HepG2 (cell line): ENCODE results near the gene MACROD2. TPM values are rescaled to one million over a fixed set of nuclear protein-coding genes. Genes with fewer than 3 reads are reported as not detected.
A peak's percentile ranks its signal among the peaks of the same experiment; 100 is the strongest.

Source experiments
- HOXA9 ChIP-seq: sonication (generic); formaldehyde crosslinking; IDR thresholded peaks from 2 replicates; pipeline ENCODE4 v1.8.1; 2022; ENCODE audit warnings: missing genetic modification reagents, mild to moderate bottlenecking, moderate library complexity, borderline replicate concordance
- PITX1 ChIP-seq: sonication (generic); formaldehyde crosslinking; IDR thresholded peaks from 2 replicates; pipeline ENCODE4 v1.5.1; 2020; ENCODE audit warnings: mild to moderate bottlenecking, missing genetic modification reagents
- PLRG1 ChIP-seq: fragments of 450-650 bp; conservative IDR thresholded peaks from 2 replicates; pipeline ENCODE4 v1.6.1; 2016
- RAD51 ChIP-seq: fragments of 450-650 bp; IDR thresholded peaks from 2 replicates; pipeline ENCODE4 v1.6.1; 2016; ENCODE audit warnings: borderline replicate concordance
- SMARCC2 ChIP-seq: fragments of 450-650 bp; IDR thresholded peaks from 2 replicates; pipeline ENCODE4 v1.6.1; 2017; ENCODE audit warnings: antibody characterized with exemption, mild to moderate bottlenecking
- THRA ChIP-seq: sonication (generic); formaldehyde crosslinking; IDR thresholded peaks from 2 replicates; pipeline ENCODE4 v1.4.0; 2020; ENCODE audit warnings: missing genetic modification reagents, borderline replicate concordance
- TMF1 ChIP-seq: sonication (generic); formaldehyde crosslinking; IDR thresholded peaks from 2 replicates; pipeline ENCODE4 v1.8.1; 2022; ENCODE audit warnings: low read depth, missing genetic modification reagents
- ZBTB26 ChIP-seq: IDR thresholded peaks from 2 replicates; pipeline ENCODE4 v1.6.1; 2016; ENCODE audit warnings: missing compliant biosample characterization, missing genetic modification reagents, borderline replicate concordance
- ZBTB42 ChIP-seq: sonication (generic); formaldehyde crosslinking; IDR thresholded peaks from 2 replicates; pipeline ENCODE4 v1.5.0; 2020; ENCODE audit warnings: mild to moderate bottlenecking, missing genetic modification reagents
- ZMYM3 ChIP-seq: sonication (generic); formaldehyde crosslinking; IDR thresholded peaks from 2 replicates; pipeline ENCODE4 v1.5.1; 2020; ENCODE audit warnings: mild to moderate bottlenecking, missing genetic modification reagents
- ZNF138 ChIP-seq: sonication (generic); formaldehyde crosslinking; IDR thresholded peaks from 2 replicates; pipeline ENCODE4 v1.5.0; 2020; ENCODE audit warnings: mild to moderate bottlenecking, low read depth, missing genetic modification reagents
- ZNF224 ChIP-seq: sonication (generic); formaldehyde crosslinking; IDR thresholded peaks from 2 replicates; pipeline ENCODE4 v1.5.0; 2020; ENCODE audit warnings: mild to moderate bottlenecking, missing genetic modification reagents
- ZNF230 ChIP-seq: sonication (generic); formaldehyde crosslinking; IDR thresholded peaks from 2 replicates; pipeline ENCODE4 v1.4.0; 2020; ENCODE audit warnings: mild to moderate bottlenecking, missing genetic modification reagents
- ZNF3 ChIP-seq: IDR thresholded peaks from 2 replicates; pipeline ENCODE4 v1.7.0; 2017; ENCODE audit warnings: inconsistent platforms
- ZNF451 ChIP-seq: sonication (generic); formaldehyde crosslinking; IDR thresholded peaks from 2 replicates; pipeline ENCODE4 v1.5.0; 2020; ENCODE audit warnings: mild to moderate bottlenecking, missing genetic modification reagents
- ZNF503 ChIP-seq: sonication (generic); formaldehyde crosslinking; IDR thresholded peaks from 2 replicates; pipeline ENCODE4 v1.4.0; 2020; ENCODE audit warnings: missing genetic modification reagents
- ZNF709 ChIP-seq: sonication (generic); formaldehyde crosslinking; IDR thresholded peaks from 2 replicates; pipeline ENCODE4 v1.5.0; 2020; ENCODE audit warnings: mild to moderate bottlenecking, missing genetic modification reagents
- polyA plus RNA-seq, 8 experiments: library from polyadenylated mRNA; depleted of rRNA in 3 of 8; stranded (reverse) in 7 of 8; unstranded in 1 of 8; fragments of >200 nt; fragmentation: Illumina TruSeq in 4 of 8; extraction: Trizol in 4 of 8; gene quantifications; 2 replicates each; pipeline versions ENCODE4 v1.2.1 to v1.2.3, GENCODE V29; 2011 to 2016; ENCODE audit warnings: low read depth in 4 of 8, missing spikeins in 1 of 8, mixed read lengths in 1 of 8; ENCODE audit not compliant: insufficient read depth in 1 of 8
- total RNA-seq, 5 experiments: library from RNA; depleted of rRNA; stranded (reverse); fragments of >200 nt; fragmentation: Illumina TruSeq; extraction: Trizol; gene quantifications; 2 replicates each; pipeline ENCODE4 v1.2.3, GENCODE V29; 2016; ENCODE audit warnings: low read depth in 1 of 5
- TF ChIP-seq, protein P1 (sequence below): sonication (generic); formaldehyde crosslinking; IDR thresholded peaks from 2 replicates; pipeline ENCODE4 v1.4.0; 2020; ENCODE audit warnings: mild to moderate bottlenecking, missing genetic modification reagents

Gene MACROD2
- total and polyA plus RNA-seq, 2 of the 13 experiments (the other 11 are each of a cell fraction or from before 2014, with no cell fraction given) = 0.13 to 0.51 TPM

DNA sequence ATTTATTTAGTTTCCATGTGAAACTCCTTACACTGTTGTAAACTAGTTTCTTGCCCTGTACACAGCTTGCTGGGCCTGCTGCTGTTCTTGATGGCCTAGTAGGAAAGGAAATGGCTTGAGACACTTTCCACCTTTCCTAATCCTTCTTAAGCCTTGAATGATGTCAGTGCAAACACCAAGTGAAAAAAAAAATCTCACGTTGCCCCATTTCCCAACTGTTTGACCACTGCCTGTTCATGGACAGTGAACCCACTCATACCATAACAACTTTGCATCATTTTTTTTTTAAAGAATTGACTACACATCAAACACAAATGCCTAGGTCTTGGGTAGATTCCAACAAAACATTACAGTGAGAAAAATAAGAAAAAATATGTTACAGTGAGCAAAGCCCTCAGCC is 995.7 kb downstream of the MACROD2 start (continued):
- TF ChIP-seq, protein P1, sequence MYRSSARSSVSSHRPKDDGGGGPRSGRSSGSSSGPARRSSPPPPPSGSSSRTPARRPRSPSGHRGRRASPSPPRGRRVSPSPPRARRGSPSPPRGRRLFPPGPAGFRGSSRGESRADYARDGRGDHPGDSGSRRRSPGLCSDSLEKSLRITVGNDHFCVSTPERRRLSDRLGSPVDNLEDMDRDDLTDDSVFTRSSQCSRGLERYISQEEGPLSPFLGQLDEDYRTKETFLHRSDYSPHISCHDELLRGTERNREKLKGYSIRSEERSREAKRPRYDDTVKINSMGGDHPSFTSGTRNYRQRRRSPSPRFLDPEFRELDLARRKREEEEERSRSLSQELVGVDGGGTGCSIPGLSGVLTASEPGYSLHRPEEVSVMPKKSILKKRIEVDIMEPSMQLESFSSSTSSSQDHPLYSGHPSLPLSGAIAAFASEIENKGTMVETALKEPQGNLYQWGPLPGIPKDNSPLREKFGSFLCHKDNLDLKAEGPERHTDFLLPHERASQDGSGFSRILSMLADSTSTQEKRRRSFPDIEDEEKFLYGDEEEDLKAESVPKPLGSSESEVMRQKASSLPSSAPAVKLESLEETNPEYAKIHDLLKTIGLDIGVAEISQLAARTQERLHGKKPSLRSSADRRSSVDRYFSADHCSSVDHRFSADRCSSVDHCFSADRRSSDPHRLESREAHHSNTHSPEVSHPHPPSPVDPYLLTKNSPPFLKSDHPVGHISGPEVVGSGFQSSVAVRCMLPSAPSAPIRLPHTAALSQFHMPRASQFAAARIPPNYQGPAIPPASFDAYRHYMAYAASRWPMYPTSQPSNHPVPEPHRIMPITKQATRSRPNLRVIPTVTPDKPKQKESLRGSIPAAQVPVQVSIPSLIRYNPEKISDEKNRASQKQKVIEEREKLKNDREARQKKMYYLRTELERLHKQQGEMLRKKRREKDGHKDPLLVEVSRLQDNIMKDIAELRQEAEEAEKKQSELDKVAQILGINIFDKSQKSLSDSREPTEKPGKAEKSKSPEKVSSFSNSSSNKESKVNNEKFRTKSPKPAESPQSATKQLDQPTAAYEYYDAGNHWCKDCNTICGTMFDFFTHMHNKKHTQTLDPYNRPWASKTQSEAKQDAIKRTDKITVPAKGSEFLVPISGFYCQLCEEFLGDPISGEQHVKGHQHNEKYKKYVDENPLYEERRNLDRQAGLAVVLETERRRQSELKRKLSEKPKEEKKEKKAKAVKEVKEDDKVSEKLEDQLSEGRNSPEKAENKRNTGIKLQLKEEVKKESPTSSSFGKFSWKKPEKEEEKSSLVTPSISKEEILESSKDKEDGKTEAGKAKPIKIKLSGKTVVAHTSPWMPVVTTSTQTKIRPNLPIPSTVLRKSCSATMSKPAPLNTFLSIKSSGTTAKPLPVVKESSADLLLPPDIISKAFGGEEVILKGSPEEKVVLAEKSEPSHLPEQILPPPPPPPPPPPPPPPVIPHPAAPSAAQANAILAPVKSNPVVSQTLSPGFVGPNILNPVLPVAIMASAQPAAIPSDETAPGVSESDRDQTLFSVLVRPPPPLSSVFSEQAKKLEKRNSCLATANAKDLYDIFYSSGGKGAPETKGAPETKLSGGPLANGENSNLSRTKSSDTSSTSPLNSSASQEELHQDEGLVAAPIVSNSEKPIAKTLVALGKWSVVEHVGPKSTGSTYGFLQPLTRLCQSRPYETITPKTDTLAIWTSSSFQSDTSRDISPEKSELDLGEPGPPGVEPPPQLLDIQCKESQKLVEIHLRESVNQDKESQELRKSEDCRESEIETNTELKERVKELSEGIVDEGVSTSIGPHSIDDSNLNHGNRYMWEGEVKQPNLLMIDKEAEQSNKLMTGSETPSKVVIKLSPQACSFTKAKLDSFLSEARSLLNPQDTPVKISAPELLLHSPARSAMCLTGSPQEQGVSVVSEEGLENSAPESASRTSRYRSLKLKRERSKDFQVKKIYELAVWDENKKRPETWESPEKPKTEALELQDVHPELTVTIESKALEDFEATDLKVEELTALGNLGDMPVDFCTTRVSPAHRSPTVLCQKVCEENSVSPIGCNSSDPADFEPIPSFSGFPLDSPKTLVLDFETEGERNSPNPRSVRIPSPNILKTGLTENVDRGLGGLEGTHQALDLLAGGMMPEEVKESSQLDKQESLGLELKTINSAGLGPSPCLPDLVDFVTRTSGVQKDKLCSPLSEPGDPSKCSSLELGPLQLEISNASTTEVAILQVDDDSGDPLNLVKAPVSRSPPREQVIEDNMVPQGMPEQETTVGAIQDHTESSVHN (CRISPR knock-in tag) = no peak
- TF ChIP-seq ZNF709 (CRISPR knock-in tag) (no peak), TMF1 (CRISPR knock-in tag) (no peak), SMARCC2 (no peak), ZBTB42 (no peak), ZNF138 (no peak), ZNF230 (CRISPR knock-in tag) (no peak), ZNF451 (CRISPR knock-in tag) (no peak), ZMYM3 (peak; percentile 17; the same call in 1 of the 2 replicates), HOXA9 (CRISPR knock-in tag) (no peak), PITX1 (peak; percentile 99), THRA (CRISPR knock-in tag) (peak; percentile 48; the same call in 1 of the 2 replicates), PLRG1 (no peak), ZNF3 (CRISPR knock-in tag) (peak; percentile 59; the same call in 1 of the 2 replicates), ZNF224 (no peak), ZBTB26 (CRISPR knock-in tag) (no peak), RAD51 (no peak), ZNF503 (CRISPR knock-in tag) (peak; percentile 63; the same call in 1 of the 2 replicates)
